Measurements from ENCODE around the gene ACSS1. TPM values are rescaled to one million over a fixed set of nuclear protein-coding genes. Genes with fewer than 3 reads are reported as not detected.

ACSS1 gene
- total RNA-seq, 1 experiment from 2014 or later = not detected

GRCh38 chr20:25057234-25058050 lies 497 bp downstream of the ACSS1 start:
- peak overlapping the region; percentile 43 for H3K4me3 ChIP-seq (ENCODE audit: insufficient read depth, low read depth, low read length)
- peaks cover 64% of the 10 kb centered on the region for H3K27me3 ChIP-seq (ENCODE audit: control insufficient read depth, insufficient read depth, low read length)
- H3K36me3 ChIP-seq (replicated peaks; ENCODE audit: control insufficient read depth, insufficient read depth, low read length) = no peaks in the 10 kb centered on the region
- DNase-seq = peak; percentile 89

GRCh38 chr20:25056690-25057233 lies 1.2 kb downstream of the ACSS1 start:
- DNase-seq = no peak
- Histone ChIP-seq H3K4me3 (ENCODE audit: insufficient read depth, low read depth, low read length) (peak overlapping the region; percentile 43; the same call in 1 of the 2 replicates), H3K36me3 (replicated peaks; ENCODE audit: control insufficient read depth, insufficient read depth, low read length) (no peaks in the 10 kb centered on the region), H3K27me3 (ENCODE audit: control insufficient read depth, insufficient read depth, low read length) (peaks cover 57% of the 10 kb centered on the region)

- Histone ChIP-seq H3K4me3 (ENCODE audit: insufficient read depth, low read depth, low read length) (no peak overlapping the region), H3K36me3 (replicated peaks; ENCODE audit: control insufficient read depth, insufficient read depth, low read length) (no peaks in the 10 kb centered on the region), H3K27me3 (ENCODE audit: control insufficient read depth, insufficient read depth, low read length) (peaks cover 50% of the 10 kb centered on the region)
- no peak for DNase-seq
Measured at GRCh38 chr20:25055711-25056495, 2.0 kb downstream of the ACSS1 start.

- peaks cover 44% of the 10 kb centered on the region for H3K27me3 ChIP-seq (ENCODE audit: control insufficient read depth, insufficient read depth, low read length)
- H3K4me3 ChIP-seq (ENCODE audit: insufficient read depth, low read depth, low read length) = no peak overlapping the region
- no peaks in the 10 kb centered on the region for H3K36me3 ChIP-seq (replicated peaks; ENCODE audit: control insufficient read depth, insufficient read depth, low read length)
- no peak for DNase-seq
Measured at GRCh38 chr20:25054995-25055629, 2.8 kb downstream of the ACSS1 start.

GRCh38 chr20:25054096-25054820 lies 3.7 kb downstream of the ACSS1 start:
- DNase-seq = no peak
- Histone ChIP-seq H3K36me3 (replicated peaks; ENCODE audit: control insufficient read depth, insufficient read depth, low read length) (no peaks in the 10 kb centered on the region), H3K4me3 (ENCODE audit: insufficient read depth, low read depth, low read length) (no peak overlapping the region), H3K27me3 (ENCODE audit: control insufficient read depth, insufficient read depth, low read length) (peaks cover 36% of the 10 kb centered on the region)

GRCh38 chr20:25053255-25054031 lies 4.5 kb downstream of the ACSS1 start:
- Histone ChIP-seq H3K36me3 (replicated peaks; ENCODE audit: control insufficient read depth, insufficient read depth, low read length) (no peaks in the 10 kb centered on the region), H3K27me3 (ENCODE audit: control insufficient read depth, insufficient read depth, low read length) (peaks cover 28% of the 10 kb centered on the region), H3K4me3 (ENCODE audit: insufficient read depth, low read depth, low read length) (no peak overlapping the region)
- no peak for DNase-seq

GRCh38 chr20:25052255-25053194 lies 5.4 kb downstream of the ACSS1 start:
- no peak for DNase-seq
- Histone ChIP-seq H3K4me3 (ENCODE audit: insufficient read depth, low read depth, low read length) (no peak overlapping the region), H3K36me3 (replicated peaks; ENCODE audit: control insufficient read depth, insufficient read depth, low read length) (no peaks in the 10 kb centered on the region), H3K27me3 (ENCODE audit: control insufficient read depth, insufficient read depth, low read length) (peaks cover 22% of the 10 kb centered on the region)

GRCh38 chr20:25051386-25052155 lies 6.4 kb downstream of the ACSS1 start:
- no peaks in the 10 kb centered on the region for H3K36me3 ChIP-seq (replicated peaks; ENCODE audit: control insufficient read depth, insufficient read depth, low read length)
- no peak for DNase-seq
- H3K27me3 ChIP-seq (ENCODE audit: control insufficient read depth, insufficient read depth, low read length) = peaks cover 12% of the 10 kb centered on the region
- no peak overlapping the region for H3K4me3 ChIP-seq (ENCODE audit: insufficient read depth, low read depth, low read length)

GRCh38 chr20:25050501-25051350 lies 7.2 kb downstream of the ACSS1 start:
- no peak overlapping the region for H3K4me3 ChIP-seq (ENCODE audit: insufficient read depth, low read depth, low read length)
- no peak for DNase-seq
- no peaks in the 10 kb centered on the region for H3K36me3 ChIP-seq (replicated peaks; ENCODE audit: control insufficient read depth, insufficient read depth, low read length)
- H3K27me3 ChIP-seq (ENCODE audit: control insufficient read depth, insufficient read depth, low read length) = peaks cover 4% of the 10 kb centered on the region; the same call in 1 of the 2 replicates

- Histone ChIP-seq H3K4me3 (ENCODE audit: insufficient read depth, low read depth, low read length) (no peak overlapping the region), H3K36me3 (replicated peaks; ENCODE audit: control insufficient read depth, insufficient read depth, low read length) (no peaks in the 10 kb centered on the region), H3K27me3 (ENCODE audit: control insufficient read depth, insufficient read depth, low read length) (peaks cover 3% of the 10 kb centered on the region; the same call in 1 of the 2 replicates)
- DNase-seq = no peak
Measured at GRCh38 chr20:25050082-25050481, 7.9 kb downstream of the ACSS1 start.

GRCh38 chr20:25049261-25050060 lies 8.5 kb downstream of the ACSS1 start:
- no peak for DNase-seq
- Histone ChIP-seq H3K27me3 (ENCODE audit: control insufficient read depth, insufficient read depth, low read length) (peaks cover 3% of the 10 kb centered on the region; the same call in 1 of the 2 replicates), H3K4me3 (ENCODE audit: insufficient read depth, low read depth, low read length) (no peak overlapping the region), H3K36me3 (replicated peaks; ENCODE audit: control insufficient read depth, insufficient read depth, low read length) (no peaks in the 10 kb centered on the region)

Measured in H7 (cell line).